ENCODE results near the gene ACER3.

DNA sequence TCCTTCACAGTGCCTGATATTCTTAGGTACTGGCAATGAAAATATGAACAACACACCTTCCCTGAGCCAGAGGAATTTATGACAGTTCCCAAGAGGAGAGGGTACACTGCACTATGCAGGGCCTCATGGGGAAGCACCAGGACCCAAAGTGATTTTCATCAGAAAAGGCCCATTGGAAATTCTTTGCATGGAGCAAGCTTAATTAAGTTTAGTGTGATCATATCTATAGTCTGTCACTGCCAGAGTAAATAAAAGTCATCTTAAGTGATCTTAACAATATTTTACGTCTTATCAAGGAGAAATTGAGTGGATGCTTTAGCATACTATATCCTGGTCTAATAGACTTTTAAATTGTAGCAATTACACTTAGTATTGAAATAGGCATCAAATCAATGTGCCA lies 86.5 kb downstream of the ACER3 start:
- TF ChIP-seq POLR2A (IDR thresholded peaks at IDR 0.05) (no peak), POLR2AphosphoS5 (IDR thresholded peaks at IDR 0.05) (no peak)
- TF ChIP-seq, protein P1, sequence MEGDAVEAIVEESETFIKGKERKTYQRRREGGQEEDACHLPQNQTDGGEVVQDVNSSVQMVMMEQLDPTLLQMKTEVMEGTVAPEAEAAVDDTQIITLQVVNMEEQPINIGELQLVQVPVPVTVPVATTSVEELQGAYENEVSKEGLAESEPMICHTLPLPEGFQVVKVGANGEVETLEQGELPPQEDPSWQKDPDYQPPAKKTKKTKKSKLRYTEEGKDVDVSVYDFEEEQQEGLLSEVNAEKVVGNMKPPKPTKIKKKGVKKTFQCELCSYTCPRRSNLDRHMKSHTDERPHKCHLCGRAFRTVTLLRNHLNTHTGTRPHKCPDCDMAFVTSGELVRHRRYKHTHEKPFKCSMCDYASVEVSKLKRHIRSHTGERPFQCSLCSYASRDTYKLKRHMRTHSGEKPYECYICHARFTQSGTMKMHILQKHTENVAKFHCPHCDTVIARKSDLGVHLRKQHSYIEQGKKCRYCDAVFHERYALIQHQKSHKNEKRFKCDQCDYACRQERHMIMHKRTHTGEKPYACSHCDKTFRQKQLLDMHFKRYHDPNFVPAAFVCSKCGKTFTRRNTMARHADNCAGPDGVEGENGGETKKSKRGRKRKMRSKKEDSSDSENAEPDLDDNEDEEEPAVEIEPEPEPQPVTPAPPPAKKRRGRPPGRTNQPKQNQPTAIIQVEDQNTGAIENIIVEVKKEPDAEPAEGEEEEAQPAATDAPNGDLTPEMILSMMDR (IDR thresholded peaks at IDR 0.05) = no peak

Data from gastroesophageal sphincter (tissue), 3 donors.